NCI-H146 treated with DMSO at 0.1 percent for 48 hours (cell line): ENCODE results near the gene SLC37A1.

Experiments used
- DNase-seq: peaks from one replicate; lab custom pipeline; 2025; ENCODE audit not compliant: unreplicated experiment; lab: John Stamatoyannopoulos, UW

Gene SLC37A1

GRCh38 chr21:42478504-42478903 is 35.1 kb upstream of the SLC37A1 start:
- no peak for DNase-seq

GRCh38 chr21:42479582-42479981 is 34.1 kb upstream of the SLC37A1 start:
- DNase-seq: no peak

GRCh38 chr21:42480736-42481135 is 32.9 kb upstream of the SLC37A1 start:
- DNase-seq: no peak

- DNase-seq: no peak
Observed at GRCh38 chr21:42481169-42481568, 32.5 kb upstream of the SLC37A1 start.

- no peak for DNase-seq
Observed at GRCh38 chr21:42484966-42485365, 28.7 kb upstream of the SLC37A1 start.

- no peak for DNase-seq
Observed at GRCh38 chr21:42486072-42486471, 27.6 kb upstream of the SLC37A1 start.

GRCh38 chr21:42486531-42486930 is 27.1 kb upstream of the SLC37A1 start:
- no peak for DNase-seq

- DNase-seq: no peak
Observed at GRCh38 chr21:42489006-42489563, 24.6 kb upstream of the SLC37A1 start.

GRCh38 chr21:42489991-42490390 is 23.7 kb upstream of the SLC37A1 start:
- DNase-seq: no peak

- no peak for DNase-seq
Observed at GRCh38 chr21:42490720-42491119, 22.9 kb upstream of the SLC37A1 start.

GRCh38 chr21:42491328-42491727 is 22.3 kb upstream of the SLC37A1 start:
- no peak for DNase-seq

- no peak for DNase-seq
Observed at GRCh38 chr21:42492201-42492600, 21.5 kb upstream of the SLC37A1 start.

GRCh38 chr21:42493109-42494060 is 20.3 kb upstream of the SLC37A1 start:
- no peak for DNase-seq

GRCh38 chr21:42495027-42495426 is 18.6 kb upstream of the SLC37A1 start:
- no peak for DNase-seq

- DNase-seq: no peak
Observed at GRCh38 chr21:42495765-42496119, 17.9 kb upstream of the SLC37A1 start.

- peak; percentile 93 for DNase-seq
Observed at GRCh38 chr21:42496120-42496838, 17.4 kb upstream of the SLC37A1 start, which contains the start of gene RSPH1. Gene RSPH1, minus strand, starts transcription at chr21:42496224. Its CDS starts 38 bp downstream, at chr21:42496186.

- peak; percentile 24 for DNase-seq
Observed at GRCh38 chr21:42496839-42497202, 16.8 kb upstream of the SLC37A1 start.

GRCh38 chr21:42498012-42498411 is 15.6 kb upstream of the SLC37A1 start:
- no peak for DNase-seq

- no peak for DNase-seq
Observed at GRCh38 chr21:42499444-42500112, 14.1 kb upstream of the SLC37A1 start.

GRCh38 chr21:42500225-42500624 is 13.4 kb upstream of the SLC37A1 start:
- DNase-seq: no peak

GRCh38 chr21:42500736-42501135 is 12.9 kb upstream of the SLC37A1 start:
- DNase-seq: no peak
